H9 (cell line): ENCODE results near the gene KRTAP6-2. TPM values are rescaled to one million over a fixed set of nuclear protein-coding genes. Genes with fewer than 3 reads are reported as not detected.

ENCODE experiments used
- DNase-seq: peaks from one replicate; pipeline ENCODE4 v3.0.0-alpha.2; 2017
- H2AFZ ChIP-seq: one replicate; pipeline ENCODE4 v1.6.1; 2013; ENCODE audit warnings: mild to moderate bottlenecking, low read length, control low read depth, moderate library complexity
- H2AK5ac ChIP-seq: 2 replicates; pipeline ENCODE4 v1.6.1; 2013; ENCODE audit warnings: low read length, control low read depth, mixed read lengths; ENCODE audit not compliant: insufficient read length
- H2BK120ac ChIP-seq: one replicate; pipeline ENCODE4 v1.6.1; 2013; ENCODE audit warnings: low read depth, mild to moderate bottlenecking, low read length, control low read depth, inconsistent platforms; ENCODE audit not compliant: poor library complexity, severe bottlenecking
- H2BK12ac ChIP-seq: 2 replicates; pipeline ENCODE4 v1.6.1; 2013; ENCODE audit warnings: low read length, control low read depth, mixed read lengths, low read depth; ENCODE audit not compliant: insufficient read length
- H2BK15ac ChIP-seq: 2 replicates; pipeline ENCODE4 v1.6.1; 2013; ENCODE audit warnings: low read depth, low read length, control low read depth
- H2BK20ac ChIP-seq: one replicate; pipeline ENCODE4 v1.6.1; 2013; ENCODE audit warnings: low read depth, mild to moderate bottlenecking, low read length, control low read depth, inconsistent platforms; ENCODE audit not compliant: poor library complexity, severe bottlenecking
- H2BK5ac ChIP-seq: 2 replicates; pipeline ENCODE4 v1.6.1; 2013; ENCODE audit warnings: low read length, control low read depth, mixed read lengths; ENCODE audit not compliant: insufficient read length
- H3K14ac ChIP-seq: 2 replicates; pipeline ENCODE4 v1.6.1; 2013; ENCODE audit warnings: low read length, control low read depth; ENCODE audit not compliant: insufficient read depth
- H3K18ac ChIP-seq: 2 replicates; pipeline ENCODE4 v1.6.1; 2013; ENCODE audit warnings: low read depth, mild to moderate bottlenecking, mixed read lengths, low read length, control low read depth; ENCODE audit not compliant: insufficient read length
- H3K23ac ChIP-seq: 2 replicates; pipeline ENCODE4 v1.6.1; 2013; ENCODE audit warnings: low read length, control low read depth, mixed read lengths, low read depth; ENCODE audit not compliant: insufficient read length
- H3K23me2 ChIP-seq: 2 replicates; pipeline ENCODE4 v1.6.1; 2013; ENCODE audit warnings: low read depth, mild to moderate bottlenecking, mixed read lengths, low read length, control low read depth; ENCODE audit not compliant: insufficient read length, poor library complexity, severe bottlenecking
- H3K27ac ChIP-seq: 2 replicates; pipeline ENCODE4 v1.5.1; 2013; ENCODE audit warnings: low read length, control low read depth, mixed read lengths, low read depth; ENCODE audit not compliant: insufficient read length
- H3K27me3 ChIP-seq: 2 replicates; pipeline ENCODE4 v1.6.1; 2013; ENCODE audit warnings: low read length, control low read depth, inconsistent platforms; ENCODE audit not compliant: insufficient read depth
- H3K4ac ChIP-seq: 2 replicates; pipeline ENCODE4 v1.6.1; 2013; ENCODE audit warnings: low read depth, mild to moderate bottlenecking, control low read depth, inconsistent platforms, low read length, moderate library complexity
- H3K4me1 ChIP-seq: 2 replicates; pipeline ENCODE4 v1.6.1; 2013; ENCODE audit warnings: low read length, control low read depth, inconsistent platforms; ENCODE audit not compliant: insufficient read depth
- H3K4me2 ChIP-seq: 2 replicates; pipeline ENCODE4 v1.6.1; 2013; ENCODE audit warnings: low read length, control low read depth, mixed read lengths; ENCODE audit not compliant: insufficient read length, insufficient read depth
- H3K56ac ChIP-seq: 2 replicates; pipeline ENCODE4 v1.6.1; 2013; ENCODE audit warnings: low read depth, mild to moderate bottlenecking, mixed read lengths, low read length, control low read depth; ENCODE audit not compliant: insufficient read length
- H3K79me1 ChIP-seq: 2 replicates; pipeline ENCODE4 v1.6.1; 2013; ENCODE audit warnings: low read depth, mild to moderate bottlenecking, moderate library complexity, low read length, control low read depth, inconsistent platforms; ENCODE audit not compliant: insufficient read depth, poor library complexity, severe bottlenecking
- H3K79me2 ChIP-seq: 2 replicates; pipeline ENCODE4 v1.6.1; 2013; ENCODE audit warnings: low read length, control low read depth, inconsistent platforms; ENCODE audit not compliant: insufficient read depth
- H3K9ac ChIP-seq: 2 replicates; pipeline ENCODE4 v1.6.1; 2013; ENCODE audit warnings: low read length, control low read depth, mixed read lengths; ENCODE audit not compliant: insufficient read length; ENCODE audit errors: extremely low read depth
- H3K9me3 ChIP-seq: one replicate; pipeline ENCODE4 v1.6.1; 2013; ENCODE audit warnings: low read depth, low read length, inconsistent platforms; ENCODE audit not compliant: control insufficient read depth
- H3T11ph ChIP-seq: one replicate; pipeline ENCODE4 v1.6.1; 2013; ENCODE audit warnings: mild to moderate bottlenecking, low read length, control low read depth, inconsistent platforms
- H4K20me1 ChIP-seq: one replicate; pipeline ENCODE4 v1.6.1; 2013; ENCODE audit not compliant: control insufficient read depth, insufficient read length, insufficient read depth
- H4K5ac ChIP-seq: 2 replicates; pipeline ENCODE4 v1.6.1; 2013; ENCODE audit warnings: low read depth, mild to moderate bottlenecking, mixed read lengths, low read length, control low read depth; ENCODE audit not compliant: insufficient read length
- H4K8ac ChIP-seq: replicated peaks from 2 replicates; pipeline ENCODE4 v1.6.1; 2013; ENCODE audit warnings: low read length, control low read depth, mixed read lengths, low read depth; ENCODE audit not compliant: insufficient read length
- H4K91ac ChIP-seq: 2 replicates; pipeline ENCODE4 v1.6.1; 2013; ENCODE audit warnings: low read depth, mild to moderate bottlenecking, moderate library complexity, mixed read lengths, low read length, control low read depth; ENCODE audit not compliant: insufficient read length
- H3K27ac Mint-ChIP-seq, 3 experiments: 2 replicates in 2 of 3; 3 replicates in 1 of 3; pipeline ENCODE4 v1.8.0; 2020 to 2021; ENCODE audit warnings: mixed read lengths in 3 of 3, mild to moderate bottlenecking in 1 of 3, moderate library complexity in 1 of 3
- H3K27me3 Mint-ChIP-seq: 2 replicates; pipeline ENCODE4 v1.8.0; 2021; ENCODE audit warnings: low read depth, mild to moderate bottlenecking, moderate library complexity, mixed read lengths
- H3K36me3 Mint-ChIP-seq, 3 experiments: 2 replicates in 2 of 3; 3 replicates in 1 of 3; pipeline ENCODE4 v1.8.0; 2020 to 2021; ENCODE audit warnings: low read depth in 3 of 3, mixed read lengths in 3 of 3; ENCODE audit not compliant: insufficient read depth in 1 of 3
- H3K4me1 Mint-ChIP-seq, 2 experiments: 2 replicates each; pipeline ENCODE4 v1.8.0; 2020; ENCODE audit warnings: mixed read lengths in 2 of 2
- H3K4me3 Mint-ChIP-seq, 2 experiments: 2 replicates in 1 of 2; 3 replicates in 1 of 2; pipeline ENCODE4 v1.8.0; 2020 to 2021; ENCODE audit warnings: mild to moderate bottlenecking in 2 of 2, mixed read lengths in 2 of 2, moderate library complexity in 1 of 2
- H3K9me3 Mint-ChIP-seq, 2 experiments: 2 replicates in 1 of 2; 3 replicates in 1 of 2; pipeline ENCODE4 v1.8.0; 2020; ENCODE audit warnings: mild to moderate bottlenecking in 2 of 2, mixed read lengths in 2 of 2, moderate library complexity in 1 of 2
- CTCF ChIP-seq: fragments of 200-600 bp; sonication (generic); conservative IDR thresholded peaks from 3 replicates; pipeline ENCODE4 v1.8.0; 2021; ENCODE audit warnings: antibody characterized with exemption, mild to moderate bottlenecking
- WGBS: extraction: QIAGEN DNeasy Blood & Tissue Kit; methylation state at CpG from one replicate; pipeline ENCODE4 v1.1.7; 2013; ENCODE audit warnings: missing lambda C conversion rate, low lambda C conversion rate, mixed read lengths; ENCODE audit not compliant: insufficient read length; ENCODE audit errors: extremely low coverage; 5-methylcytosine and 5-hydroxymethylcytosine counted together
- total RNA-seq: library from RNA; stranded (reverse); gene quantifications from 2 replicates; pipeline ENCODE4 v1.2.1, GENCODE V29; 2021

Gene KRTAP6-2
- total RNA-seq, 1 experiment from 2014 or later, result not detected

GRCh38 chr21:30642564-30642963 is 43.9 kb upstream of the KRTAP6-2 start, which contains the start of gene KRTAP20-3:
Gene KRTAP20-3 (plus strand): TSS chr21:30642864.
- Mint-ChIP-seq H3K9me3 (peaks cover 0 to 36% of the 10 kb centered on the region in 2 experiments; a peak in 4 of 5 replicates), H3K36me3 (peaks cover 0 to 15% (median 0%) of the 10 kb centered on the region in 3 experiments; a peak in 1 of 7 replicates), H3K27me3 (no peaks in the 10 kb centered on the region; the same call in 1 of the 2 replicates), H3K4me1 (no peaks in the 10 kb centered on the region), H3K27ac (no peak within 1 kb of the TSS; a peak in 1 of 7 replicates), H3K4me3 (no peak within 1 kb of the TSS)
- Histone ChIP-seq H3K4me2 (no peak within 1 kb of the TSS), H3K4ac (no peak within 1 kb of the TSS), H2BK12ac (no peak within 1 kb of the TSS), H3K27me3 (no peaks in the 10 kb centered on the region), H3K18ac (no peak within 1 kb of the TSS), H4K8ac (no peak within 1 kb of the TSS), H3K9me3 (no peaks in the 10 kb centered on the region), H3K14ac (no peak within 1 kb of the TSS), H3K23me2 (no peaks in the 10 kb centered on the region), H2AFZ (no peak within 1 kb of the TSS), H3K79me1 (no peaks in the 10 kb centered on the region), H2BK20ac (no peak within 1 kb of the TSS), H3K27ac (no peak within 1 kb of the TSS), H3K23ac (no peak within 1 kb of the TSS), H3K9ac (no peak within 1 kb of the TSS), H3K56ac (no peak within 1 kb of the TSS), H2BK5ac (no peak within 1 kb of the TSS), H4K91ac (no peak within 1 kb of the TSS), H2AK5ac (no peak within 1 kb of the TSS), H3K4me1 (no peaks in the 10 kb centered on the region), H2BK120ac (no peak within 1 kb of the TSS), H2BK15ac (no peak within 1 kb of the TSS), H4K20me1 (no peaks in the 10 kb centered on the region), H3K79me2 (no peaks in the 10 kb centered on the region), H3T11ph (no peak within 1 kb of the TSS), H4K5ac (no peak within 1 kb of the TSS)
- TF ChIP-seq CTCF, result no peak
- WGBS, result no CpG with 5 or more reads among the region's 2 CpGs
- no peak for DNase-seq
